ENCODE results near the gene PLD5.

The PLD5 gene

DNA sequence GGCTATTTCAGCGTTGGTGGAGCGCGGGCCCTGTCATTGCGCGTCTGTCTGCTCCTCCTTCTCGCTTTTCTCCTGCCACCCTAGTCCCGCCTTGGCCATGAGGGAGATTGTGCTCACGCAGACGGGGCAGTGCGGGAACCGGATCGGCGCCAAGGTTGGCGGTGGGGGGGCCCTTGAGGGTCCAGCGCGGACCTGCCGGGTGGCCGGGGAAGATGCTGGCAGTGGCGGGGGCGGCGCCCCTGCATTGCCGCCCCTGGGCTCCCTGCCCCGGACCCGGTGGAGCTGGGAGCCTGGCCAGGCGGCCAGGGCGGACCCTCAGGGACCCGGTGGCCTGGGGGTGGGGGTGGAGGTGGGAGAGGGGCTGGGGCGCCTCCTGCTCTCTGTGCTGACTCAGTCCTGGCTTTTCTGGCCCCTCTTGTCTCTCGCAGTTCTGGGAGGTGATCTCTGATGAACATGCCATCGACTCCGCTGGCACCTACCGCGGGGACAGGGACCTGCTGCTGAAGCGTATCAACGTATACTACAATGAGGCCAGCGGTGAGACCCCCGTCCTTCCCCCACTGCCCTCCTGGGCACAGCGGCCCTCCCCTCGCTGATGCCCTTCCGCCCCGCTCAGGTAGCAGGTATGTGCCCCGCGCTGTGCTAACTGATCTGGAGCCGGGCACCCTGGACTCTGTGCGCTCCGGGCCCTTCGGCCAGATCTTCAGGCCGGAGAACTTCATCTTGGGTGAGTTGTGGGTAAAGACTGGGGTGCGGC lies 467.3 kb downstream of the PLD5 start:
- no peaks in the 10 kb centered on the region for H3K27me3 ChIP-seq (replicated peaks; ENCODE audit: insufficient read depth, low read length)
- no peaks in the 10 kb centered on the region for H3F3A ChIP-seq (ENCODE audit: insufficient read depth, low read length)
- no peak overlapping the region for H3K4me2 ChIP-seq (ENCODE audit: low read depth, low read length)
- H3K9me3 ChIP-seq (replicated peaks; ENCODE audit: insufficient read depth, low read length), result no peaks in the 10 kb centered on the region
- H3K9ac ChIP-seq (ENCODE audit: low read length), result no peak overlapping the region
- no peaks in the 10 kb centered on the region for H3K4me1 ChIP-seq (ENCODE audit: low read length)
- no peaks in the 10 kb centered on the region for H4K20me1 ChIP-seq (ENCODE audit: insufficient read depth, low read length)
- no peaks in the 10 kb centered on the region for H3K79me2 ChIP-seq (ENCODE audit: low read length)
- no peak for DNase-seq
- no peaks in the 10 kb centered on the region for H3K36me3 ChIP-seq (replicated peaks; ENCODE audit: insufficient read depth, low read length)
- no peak overlapping the region for H3K27ac ChIP-seq (ENCODE audit: low read length)
- H3K4me3 ChIP-seq (ENCODE audit: low read length), result no peak overlapping the region
- H3K9me2 ChIP-seq (replicated peaks; ENCODE audit: insufficient read depth, low read length), result no peaks in the 10 kb centered on the region
- no peak overlapping the region for H2AFZ ChIP-seq (ENCODE audit: low read length)
- no peak for TF ChIP-seq EZH2 (optimal IDR thresholded peaks at IDR 0.05; ENCODE audit: low read depth, low read length)
- TF ChIP-seq EZH2phosphoT487 (IDR thresholded peaks at IDR 0.05; ENCODE audit: low read length), result no peak
- TF ChIP-seq, protein P1, sequence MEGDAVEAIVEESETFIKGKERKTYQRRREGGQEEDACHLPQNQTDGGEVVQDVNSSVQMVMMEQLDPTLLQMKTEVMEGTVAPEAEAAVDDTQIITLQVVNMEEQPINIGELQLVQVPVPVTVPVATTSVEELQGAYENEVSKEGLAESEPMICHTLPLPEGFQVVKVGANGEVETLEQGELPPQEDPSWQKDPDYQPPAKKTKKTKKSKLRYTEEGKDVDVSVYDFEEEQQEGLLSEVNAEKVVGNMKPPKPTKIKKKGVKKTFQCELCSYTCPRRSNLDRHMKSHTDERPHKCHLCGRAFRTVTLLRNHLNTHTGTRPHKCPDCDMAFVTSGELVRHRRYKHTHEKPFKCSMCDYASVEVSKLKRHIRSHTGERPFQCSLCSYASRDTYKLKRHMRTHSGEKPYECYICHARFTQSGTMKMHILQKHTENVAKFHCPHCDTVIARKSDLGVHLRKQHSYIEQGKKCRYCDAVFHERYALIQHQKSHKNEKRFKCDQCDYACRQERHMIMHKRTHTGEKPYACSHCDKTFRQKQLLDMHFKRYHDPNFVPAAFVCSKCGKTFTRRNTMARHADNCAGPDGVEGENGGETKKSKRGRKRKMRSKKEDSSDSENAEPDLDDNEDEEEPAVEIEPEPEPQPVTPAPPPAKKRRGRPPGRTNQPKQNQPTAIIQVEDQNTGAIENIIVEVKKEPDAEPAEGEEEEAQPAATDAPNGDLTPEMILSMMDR (IDR thresholded peaks at IDR 0.05; ENCODE audit: low read length), result no peak

- Histone ChIP-seq H3K9me2 (replicated peaks; ENCODE audit: insufficient read depth, low read length) (no peaks in the 10 kb centered on the region), H3K4me1 (ENCODE audit: low read length) (no peaks in the 10 kb centered on the region; the same call in 1 of the 2 replicates), H3K4me2 (ENCODE audit: low read depth, low read length) (no peak overlapping the region), H3K27ac (ENCODE audit: low read length) (no peak overlapping the region), H2AFZ (ENCODE audit: low read length) (no peak overlapping the region), H3K79me2 (ENCODE audit: low read length) (no peaks in the 10 kb centered on the region), H3K4me3 (ENCODE audit: low read length) (no peak overlapping the region), H3F3A (ENCODE audit: insufficient read depth, low read length) (no peaks in the 10 kb centered on the region), H3K9ac (ENCODE audit: low read length) (no peak overlapping the region), H3K9me3 (replicated peaks; ENCODE audit: insufficient read depth, low read length) (no peaks in the 10 kb centered on the region), H4K20me1 (ENCODE audit: insufficient read depth, low read length) (no peaks in the 10 kb centered on the region), H3K36me3 (replicated peaks; ENCODE audit: insufficient read depth, low read length) (no peaks in the 10 kb centered on the region), H3K27me3 (replicated peaks; ENCODE audit: insufficient read depth, low read length) (no peaks in the 10 kb centered on the region)
- DNase-seq, result no peak
- TF ChIP-seq EZH2 (optimal IDR thresholded peaks at IDR 0.05; ENCODE audit: low read depth, low read length), result no peak
- TF ChIP-seq EZH2phosphoT487 (IDR thresholded peaks at IDR 0.05; ENCODE audit: low read length), result no peak
- TF ChIP-seq, protein P1 (IDR thresholded peaks at IDR 0.05; ENCODE audit: low read length), result no peak
Measured at GRCh38 chr1:242055749-242056320, 468.7 kb downstream of the PLD5 start.

- Histone ChIP-seq H3K4me3 (ENCODE audit: low read length) (no peak overlapping the region), H3K79me2 (ENCODE audit: low read length) (no peaks in the 10 kb centered on the region), H2AFZ (ENCODE audit: low read length) (no peak overlapping the region), H3K36me3 (replicated peaks; ENCODE audit: insufficient read depth, low read length) (no peaks in the 10 kb centered on the region), H3K27me3 (replicated peaks; ENCODE audit: insufficient read depth, low read length) (no peaks in the 10 kb centered on the region), H3K9me2 (replicated peaks; ENCODE audit: insufficient read depth, low read length) (no peaks in the 10 kb centered on the region; the same call in 1 of the 2 replicates), H3K27ac (ENCODE audit: low read length) (no peak overlapping the region), H3K9ac (ENCODE audit: low read length) (no peak overlapping the region), H3K4me2 (ENCODE audit: low read depth, low read length) (no peak overlapping the region), H4K20me1 (ENCODE audit: insufficient read depth, low read length) (no peaks in the 10 kb centered on the region), H3F3A (ENCODE audit: insufficient read depth, low read length) (no peaks in the 10 kb centered on the region), H3K9me3 (replicated peaks; ENCODE audit: insufficient read depth, low read length) (no peaks in the 10 kb centered on the region), H3K4me1 (ENCODE audit: low read length) (no peaks in the 10 kb centered on the region)
- TF ChIP-seq, protein P1 (IDR thresholded peaks at IDR 0.05; ENCODE audit: low read length), result no peak
- TF ChIP-seq EZH2 (optimal IDR thresholded peaks at IDR 0.05; ENCODE audit: low read depth, low read length), result no peak
- no peak for TF ChIP-seq EZH2phosphoT487 (IDR thresholded peaks at IDR 0.05; ENCODE audit: low read length)
- DNase-seq, result no peak
Measured at GRCh38 chr1:242043165-242043564, 481.3 kb downstream of the PLD5 start.

Measured in MM.1S (cell line).